Measurements from ENCODE around the gene OR52H1. TPM values are rescaled to one million over a fixed set of nuclear protein-coding genes. Genes with fewer than 3 reads are reported as not detected.

OR52H1 gene
- total RNA-seq, 1 experiment from 2014 or later: not detected

- ChIA-PET CTCF (no interaction called here), POLR2A (ENCODE audit: low non-redundant PET) (no interaction called here)
- Histone ChIP-seq H3K27ac (ENCODE audit: low read depth, low read length, poor library complexity, severe bottlenecking) (no peak overlapping the region), H3K36me3 (ENCODE audit: insufficient read depth, low read length, poor library complexity, severe bottlenecking) (no peaks in the 10 kb centered on the region), H3K4me1 (ENCODE audit: insufficient read depth, low read length, poor library complexity, severe bottlenecking) (no peaks in the 10 kb centered on the region), H3K9me3 (ENCODE audit: low read depth, low read length, poor library complexity, severe bottlenecking) (no peaks in the 10 kb centered on the region), H3K27me3 (replicated peaks; ENCODE audit: insufficient read depth, low read depth, low read length, poor library complexity) (no peaks in the 10 kb centered on the region), H3K4me3 (ENCODE audit: low read depth, low read length, poor library complexity, severe bottlenecking) (no peak overlapping the region)
- no TSS peak for BruUV-seq (replicated peaks)
- intact Hi-C loops (cut with micrococcal nuclease; ENCODE audit: unreplicated experiment): no loop called here
- TF ChIP-seq EZH2 (IDR thresholded peaks at IDR 0.05; ENCODE audit: borderline replicate concordance, low read depth, low read length, poor library complexity, severe bottlenecking): no peak
- TF ChIP-seq, protein P1, sequence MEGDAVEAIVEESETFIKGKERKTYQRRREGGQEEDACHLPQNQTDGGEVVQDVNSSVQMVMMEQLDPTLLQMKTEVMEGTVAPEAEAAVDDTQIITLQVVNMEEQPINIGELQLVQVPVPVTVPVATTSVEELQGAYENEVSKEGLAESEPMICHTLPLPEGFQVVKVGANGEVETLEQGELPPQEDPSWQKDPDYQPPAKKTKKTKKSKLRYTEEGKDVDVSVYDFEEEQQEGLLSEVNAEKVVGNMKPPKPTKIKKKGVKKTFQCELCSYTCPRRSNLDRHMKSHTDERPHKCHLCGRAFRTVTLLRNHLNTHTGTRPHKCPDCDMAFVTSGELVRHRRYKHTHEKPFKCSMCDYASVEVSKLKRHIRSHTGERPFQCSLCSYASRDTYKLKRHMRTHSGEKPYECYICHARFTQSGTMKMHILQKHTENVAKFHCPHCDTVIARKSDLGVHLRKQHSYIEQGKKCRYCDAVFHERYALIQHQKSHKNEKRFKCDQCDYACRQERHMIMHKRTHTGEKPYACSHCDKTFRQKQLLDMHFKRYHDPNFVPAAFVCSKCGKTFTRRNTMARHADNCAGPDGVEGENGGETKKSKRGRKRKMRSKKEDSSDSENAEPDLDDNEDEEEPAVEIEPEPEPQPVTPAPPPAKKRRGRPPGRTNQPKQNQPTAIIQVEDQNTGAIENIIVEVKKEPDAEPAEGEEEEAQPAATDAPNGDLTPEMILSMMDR (conservative IDR thresholded peaks at IDR 0.05; ENCODE audit: low read depth, low read length): no peak
- DNase-seq (ENCODE audit: low spot score): no peak
Observed at GRCh38 chr11:5557751-5558150, 9.4 kb upstream of the OR52H1 start.

DNA sequence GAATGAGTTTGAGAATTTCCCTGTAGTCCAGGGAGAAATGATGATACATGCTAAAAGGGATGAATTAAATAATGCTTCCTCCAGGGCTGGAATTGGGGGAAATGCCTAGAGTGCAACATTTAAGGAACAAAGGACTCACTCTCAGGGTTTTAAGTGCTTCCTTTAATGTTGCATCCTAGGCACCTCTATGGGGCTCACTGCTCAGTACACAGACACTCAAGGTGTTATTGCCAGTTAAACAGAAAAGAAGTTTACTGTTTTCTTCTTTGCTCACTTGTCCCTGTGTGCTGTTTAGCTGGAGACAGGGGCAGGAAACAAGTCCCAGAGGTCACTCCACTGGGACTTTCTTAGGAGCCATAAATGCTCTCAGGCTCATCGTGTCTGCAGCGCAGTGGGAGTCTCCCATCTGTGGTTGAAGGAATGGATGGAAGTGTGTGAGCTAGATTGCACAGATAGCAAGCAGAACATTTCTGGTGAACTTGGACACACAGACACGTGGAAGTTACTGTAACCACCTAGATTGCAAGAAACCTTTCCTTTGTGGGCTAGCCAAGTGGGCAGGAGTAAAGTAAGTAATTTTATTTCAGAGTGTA, 8.4 kb upstream of the OR52H1 start:
- Histone ChIP-seq H3K4me1 (ENCODE audit: insufficient read depth, low read length, poor library complexity, severe bottlenecking) (no peaks in the 10 kb centered on the region), H3K27ac (ENCODE audit: low read depth, low read length, poor library complexity, severe bottlenecking) (no peak overlapping the region), H3K36me3 (ENCODE audit: insufficient read depth, low read length, poor library complexity, severe bottlenecking) (no peaks in the 10 kb centered on the region), H3K27me3 (replicated peaks; ENCODE audit: insufficient read depth, low read depth, low read length, poor library complexity) (no peaks in the 10 kb centered on the region), H3K4me3 (ENCODE audit: low read depth, low read length, poor library complexity, severe bottlenecking) (no peak overlapping the region), H3K9me3 (ENCODE audit: low read depth, low read length, poor library complexity, severe bottlenecking) (no peaks in the 10 kb centered on the region)
- intact Hi-C loops (cut with micrococcal nuclease; ENCODE audit: unreplicated experiment): no loop called here
- no peak for TF ChIP-seq EZH2 (IDR thresholded peaks at IDR 0.05; ENCODE audit: borderline replicate concordance, low read depth, low read length, poor library complexity, severe bottlenecking)
- TF ChIP-seq, protein P1 (conservative IDR thresholded peaks at IDR 0.05; ENCODE audit: low read depth, low read length): no peak
- ChIA-PET POLR2A (ENCODE audit: low non-redundant PET) (no interaction called here), CTCF (no interaction called here)
- no peak for DNase-seq (ENCODE audit: low spot score)
- no TSS peak for BruUV-seq (replicated peaks)

DNA sequence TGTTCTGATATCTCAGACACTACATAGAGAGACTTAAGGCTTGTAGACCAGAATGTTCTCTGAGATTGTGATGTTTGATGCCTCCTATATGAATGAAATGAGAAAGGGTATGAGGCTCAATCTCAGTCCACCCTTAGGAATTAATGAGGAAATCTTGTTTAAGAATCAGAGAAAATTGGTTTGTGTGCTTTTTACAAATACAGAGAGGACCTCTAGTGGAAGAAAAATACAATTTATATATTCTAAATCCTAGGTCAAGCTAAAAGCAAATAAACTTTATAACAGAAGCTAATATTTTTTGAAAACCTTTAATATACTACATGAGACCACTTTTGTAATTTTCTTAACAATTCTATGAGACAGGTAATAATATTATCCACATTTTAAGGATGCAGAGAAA, 5.0 kb upstream of the OR52H1 start:
- no peak overlapping the region for H3K27ac ChIP-seq (ENCODE audit: low read depth, low read length, poor library complexity, severe bottlenecking)
- no peaks in the 10 kb centered on the region for H3K4me1 ChIP-seq (ENCODE audit: insufficient read depth, low read length, poor library complexity, severe bottlenecking)
- TF ChIP-seq, protein P1 (conservative IDR thresholded peaks at IDR 0.05; ENCODE audit: low read depth, low read length): no peak; the same call in 1 of the 2 replicates
- TF ChIP-seq EZH2 (IDR thresholded peaks at IDR 0.05; ENCODE audit: borderline replicate concordance, low read depth, low read length, poor library complexity, severe bottlenecking): no peak
- ChIA-PET CTCF (no interaction called here), POLR2A (ENCODE audit: low non-redundant PET) (no interaction called here)
- H3K36me3 ChIP-seq (ENCODE audit: insufficient read depth, low read length, poor library complexity, severe bottlenecking): no peaks in the 10 kb centered on the region
- H3K4me3 ChIP-seq (ENCODE audit: low read depth, low read length, poor library complexity, severe bottlenecking): no peak overlapping the region
- no peak for DNase-seq (ENCODE audit: low spot score)
- H3K9me3 ChIP-seq (ENCODE audit: low read depth, low read length, poor library complexity, severe bottlenecking): no peaks in the 10 kb centered on the region
- intact Hi-C loops (cut with micrococcal nuclease; ENCODE audit: unreplicated experiment): no loop called here
- no peaks in the 10 kb centered on the region for H3K27me3 ChIP-seq (replicated peaks; ENCODE audit: insufficient read depth, low read depth, low read length, poor library complexity)
- BruUV-seq (replicated peaks): no TSS peak
